Epithelial cell of esophagus (primary cell): ENCODE data around the gene ITPK1.
"Not testable (repeated sequence)": the region's sequence is repeated elsewhere in the genome, so short reads cannot be mapped to it uniquely, and the experiment has no call there.

ENCODE experiments used
- DNase-seq: peaks from one replicate; pipeline ENCODE4 v3.0.0; 2010; ENCODE audit warnings: low read depth
- H3K4me3 ChIP-seq: 2 replicates; pipeline ENCODE4 v1.5.1; 2011; ENCODE audit warnings: mild to moderate bottlenecking, low read length, control low read depth
- TF ChIP-seq, protein P1 (sequence below): IDR thresholded peaks from 2 replicates; pipeline ENCODE4 v1.5.1; 2011; ENCODE audit warnings: low read depth, mild to moderate bottlenecking, low read length, control low read depth, inconsistent platforms; ENCODE audit not compliant: insufficient read depth; ENCODE audit errors: missing control alignments

The ITPK1 gene

DNA sequence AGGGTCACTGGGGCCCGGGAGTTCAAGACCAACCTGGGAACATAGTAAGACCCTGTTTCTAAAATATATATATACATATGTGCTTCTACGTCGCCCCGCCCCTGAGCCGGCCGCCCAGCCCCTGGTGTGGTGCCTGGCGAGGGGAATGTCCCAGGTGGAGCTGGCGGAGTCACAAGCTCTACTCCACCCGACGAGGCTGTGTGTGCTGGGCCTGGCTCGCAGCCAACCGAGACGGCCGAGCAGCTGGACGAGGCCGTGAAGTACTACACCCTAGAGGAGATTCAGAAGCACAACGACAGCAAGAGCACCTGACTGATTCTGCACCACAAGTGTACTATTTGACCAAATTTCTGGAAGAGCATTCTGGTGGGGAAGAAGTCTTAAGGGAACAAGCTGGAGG, 22.1 kb upstream of the ITPK1 start:
- TF ChIP-seq, protein P1, sequence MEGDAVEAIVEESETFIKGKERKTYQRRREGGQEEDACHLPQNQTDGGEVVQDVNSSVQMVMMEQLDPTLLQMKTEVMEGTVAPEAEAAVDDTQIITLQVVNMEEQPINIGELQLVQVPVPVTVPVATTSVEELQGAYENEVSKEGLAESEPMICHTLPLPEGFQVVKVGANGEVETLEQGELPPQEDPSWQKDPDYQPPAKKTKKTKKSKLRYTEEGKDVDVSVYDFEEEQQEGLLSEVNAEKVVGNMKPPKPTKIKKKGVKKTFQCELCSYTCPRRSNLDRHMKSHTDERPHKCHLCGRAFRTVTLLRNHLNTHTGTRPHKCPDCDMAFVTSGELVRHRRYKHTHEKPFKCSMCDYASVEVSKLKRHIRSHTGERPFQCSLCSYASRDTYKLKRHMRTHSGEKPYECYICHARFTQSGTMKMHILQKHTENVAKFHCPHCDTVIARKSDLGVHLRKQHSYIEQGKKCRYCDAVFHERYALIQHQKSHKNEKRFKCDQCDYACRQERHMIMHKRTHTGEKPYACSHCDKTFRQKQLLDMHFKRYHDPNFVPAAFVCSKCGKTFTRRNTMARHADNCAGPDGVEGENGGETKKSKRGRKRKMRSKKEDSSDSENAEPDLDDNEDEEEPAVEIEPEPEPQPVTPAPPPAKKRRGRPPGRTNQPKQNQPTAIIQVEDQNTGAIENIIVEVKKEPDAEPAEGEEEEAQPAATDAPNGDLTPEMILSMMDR: peak; percentile 18
- DNase-seq: peak; percentile 45
- H3K4me3 ChIP-seq: no peak overlapping the region

DNA sequence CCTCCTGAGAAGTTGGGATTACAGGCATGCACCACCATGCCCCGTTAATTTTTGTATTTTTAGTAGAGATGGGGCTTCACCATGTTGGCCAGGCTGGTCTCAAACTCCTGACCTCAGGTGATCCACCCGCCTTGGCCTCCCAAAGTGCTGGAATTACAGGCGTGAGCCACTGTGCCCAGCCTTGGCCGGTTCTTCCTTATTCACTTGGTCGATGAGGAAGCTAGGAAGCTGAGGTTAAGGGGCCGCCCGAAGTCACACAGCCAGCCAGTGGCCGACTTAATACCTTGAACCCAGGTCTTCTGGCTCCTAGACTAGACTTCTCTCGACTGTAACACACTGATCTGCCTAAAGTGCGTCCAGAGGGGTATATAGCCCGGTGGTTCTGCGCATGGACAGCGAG, 20.8 kb upstream of the ITPK1 start:
- H3K4me3 ChIP-seq: not testable (repeated sequence)

GRCh38 chr14:93136009-93136408, 20.3 kb upstream of the ITPK1 start:
- no peak overlapping the region for H3K4me3 ChIP-seq
- TF ChIP-seq, protein P1: no peak
- no peak for DNase-seq

More for the DNA sequence above, 20.8 kb upstream of the ITPK1 start:
- not testable (repeated sequence) for DNase-seq

DNA sequence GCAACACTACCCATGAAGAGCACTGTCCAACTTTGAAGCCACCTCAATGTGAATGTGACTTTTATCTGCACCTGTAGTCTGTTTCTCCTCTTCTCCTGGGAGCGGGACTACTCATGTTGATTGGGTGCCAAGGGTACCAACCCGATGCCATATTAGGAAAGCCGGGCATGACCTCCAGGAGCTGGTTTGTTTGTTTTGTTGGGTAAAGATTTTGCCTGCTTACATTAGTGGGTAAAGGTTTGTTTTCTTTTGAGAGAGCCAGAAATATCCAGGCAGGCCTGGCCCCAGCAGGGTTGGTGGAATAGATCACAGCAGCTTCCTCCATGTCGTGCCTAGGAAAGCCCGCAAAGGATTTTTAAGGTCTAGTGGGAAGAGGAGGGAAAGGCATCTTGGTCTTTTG, 19.7 kb upstream of the ITPK1 start:
- TF ChIP-seq, protein P1: no peak
- H3K4me3 ChIP-seq: no peak overlapping the region
- no peak for DNase-seq

DNA sequence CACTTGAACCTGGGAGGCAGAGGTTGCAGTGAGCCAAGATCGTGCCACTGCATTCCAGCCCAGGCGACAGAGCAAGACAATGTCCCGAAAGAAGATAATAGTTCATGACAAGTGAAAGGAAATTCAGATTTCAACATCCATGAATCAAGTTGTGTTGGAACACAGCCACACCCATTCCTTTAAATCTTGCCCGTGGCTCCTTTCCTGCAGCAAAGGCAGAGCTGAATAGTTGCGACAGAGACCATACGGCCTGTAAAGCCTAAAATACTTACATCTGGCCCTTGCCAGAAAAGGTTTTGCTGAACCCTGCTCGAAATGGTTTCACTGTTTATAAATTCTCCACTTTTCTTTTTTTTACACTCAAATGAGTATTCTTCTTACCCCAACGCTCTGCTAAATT, 17.7 kb upstream of the ITPK1 start:
- DNase-seq: peak; percentile 90
- TF ChIP-seq, protein P1: no peak
- H3K4me3 ChIP-seq: no peak overlapping the region

- DNase-seq: peak; percentile 50
- TF ChIP-seq, protein P1: peak; percentile 44
- no peak overlapping the region for H3K4me3 ChIP-seq
Measured at GRCh38 chr14:93132472-93133065, 16.8 kb upstream of the ITPK1 start.

DNA sequence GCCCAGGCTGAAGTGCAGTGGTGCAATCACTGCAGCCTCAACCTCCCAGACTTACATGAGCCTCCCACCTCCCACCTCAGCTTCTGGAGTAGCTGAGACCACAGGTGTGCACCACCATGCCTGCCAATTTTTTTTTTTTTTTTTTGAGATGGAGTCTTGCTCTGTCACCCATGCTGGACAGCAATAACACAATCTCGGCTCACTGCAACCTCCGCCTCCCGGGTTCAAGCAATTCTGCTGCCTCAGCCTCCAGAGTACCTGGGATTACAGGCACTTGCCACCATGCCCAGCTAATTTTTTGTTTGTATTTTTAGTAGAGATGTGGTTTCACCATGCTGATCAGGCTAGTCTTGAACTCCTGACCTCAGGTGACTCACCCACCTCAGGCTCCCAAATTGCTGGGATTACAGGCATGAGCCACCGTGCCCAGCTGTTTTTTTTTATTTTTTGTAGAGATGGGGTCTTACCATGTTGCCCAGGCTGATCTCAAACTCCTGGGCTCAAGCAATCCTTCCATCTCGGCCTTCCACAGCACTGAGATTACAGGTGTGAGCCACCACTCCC, 15.6 kb upstream of the ITPK1 start:
- DNase-seq: peak; percentile 27
- not testable (repeated sequence) for H3K4me3 ChIP-seq

- no peak overlapping the region for H3K4me3 ChIP-seq
- no peak for DNase-seq
- TF ChIP-seq, protein P1: no peak
Measured at GRCh38 chr14:93128725-93129459, 13.2 kb upstream of the ITPK1 start.
